WTC11 (cell line): ENCODE data around the gene RPS27A.

Experiments used
- ESRRA ChIP-seq: sonication (generic); formaldehyde crosslinking; IDR thresholded peaks from 2 replicates; pipeline ENCODE4 v1.8.1; 2022; ENCODE audit warnings: mild to moderate bottlenecking, missing genetic modification reagents, borderline replicate concordance
- JAZF1 ChIP-seq: fragments of 250-450 bp; sonication (Bioruptor Pico); IDR thresholded peaks from 2 replicates; pipeline ENCODE4 v1.9.0; 2021; ENCODE audit warnings: moderate library complexity, mild to moderate bottlenecking, inconsistent platforms
- NFYB ChIP-seq: sonication (generic); formaldehyde crosslinking; conservative IDR thresholded peaks from 2 replicates; pipeline ENCODE4 v1.8.0; 2022; ENCODE audit warnings: low read depth, missing genetic modification reagents
- RELA ChIP-seq: sonication (generic); formaldehyde crosslinking; IDR thresholded peaks from 2 replicates; pipeline ENCODE4 v1.8.1; 2022; ENCODE audit warnings: missing genetic modification reagents, mild to moderate bottlenecking, borderline replicate concordance
- TP53 ChIP-seq: sonication (generic); formaldehyde crosslinking; IDR thresholded peaks from 2 replicates; pipeline ENCODE4 v1.8.1; 2023; ENCODE audit warnings: mild to moderate bottlenecking, missing genetic modification reagents
- ZNF121 ChIP-seq: sonication (generic); formaldehyde crosslinking; IDR thresholded peaks from 2 replicates; pipeline ENCODE4 v1.8.0; 2023; ENCODE audit warnings: missing genetic modification reagents
- ZNF138 ChIP-seq: sonication (generic); formaldehyde crosslinking; conservative IDR thresholded peaks from 2 replicates; pipeline ENCODE4 v1.8.1; 2022; ENCODE audit warnings: mild to moderate bottlenecking, moderate library complexity, missing genetic modification reagents
- ZNF232 ChIP-seq: sonication (generic); formaldehyde crosslinking; IDR thresholded peaks from 2 replicates; pipeline ENCODE4 v1.8.0; 2022; ENCODE audit warnings: mild to moderate bottlenecking, missing genetic modification reagents
- ZNF423 ChIP-seq: fragments of 250-450 bp; sonication (Bioruptor Pico); IDR thresholded peaks from 2 replicates; pipeline ENCODE4 v2.1.2; 2022; ENCODE audit warnings: mild to moderate bottlenecking, moderate library complexity
- TF ChIP-seq, protein P1 (sequence below): fragments of 200-600 bp; IDR thresholded peaks from 2 replicates; pipeline ENCODE4 v1.8.0; 2022; ENCODE audit warnings: antibody characterized with exemption
- TF ChIP-seq, protein P2 (sequence below): sonication (generic); formaldehyde crosslinking; IDR thresholded peaks from 2 replicates; pipeline ENCODE4 v1.8.1; 2023; ENCODE audit warnings: mild to moderate bottlenecking, missing genetic modification reagents, moderate library complexity
- TF ChIP-seq, protein P3 (sequence below): sonication (generic); formaldehyde crosslinking; IDR thresholded peaks from 2 replicates; pipeline ENCODE4 v1.8.1; 2023; ENCODE audit warnings: mild to moderate bottlenecking, missing genetic modification reagents, moderate library complexity

DNA sequence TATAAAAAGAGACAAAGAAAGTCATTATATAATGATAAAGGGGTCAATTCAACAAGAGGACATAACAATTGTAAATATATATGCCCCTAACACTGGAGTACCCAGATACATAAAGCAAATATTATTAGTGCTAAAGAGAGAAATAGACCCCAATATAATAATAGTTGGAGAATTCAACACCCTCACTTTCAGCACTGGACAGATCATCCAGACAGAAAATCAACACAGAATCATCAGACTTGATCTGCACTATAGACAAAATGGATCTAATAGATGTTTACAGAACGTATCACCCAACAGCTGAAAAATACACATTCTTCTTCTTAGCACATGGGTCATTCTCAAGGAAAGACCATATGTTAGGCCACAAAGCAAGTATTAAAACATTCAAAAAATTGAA lies 32.1 kb upstream of the RPS27A start:
- TF ChIP-seq, protein P1, sequence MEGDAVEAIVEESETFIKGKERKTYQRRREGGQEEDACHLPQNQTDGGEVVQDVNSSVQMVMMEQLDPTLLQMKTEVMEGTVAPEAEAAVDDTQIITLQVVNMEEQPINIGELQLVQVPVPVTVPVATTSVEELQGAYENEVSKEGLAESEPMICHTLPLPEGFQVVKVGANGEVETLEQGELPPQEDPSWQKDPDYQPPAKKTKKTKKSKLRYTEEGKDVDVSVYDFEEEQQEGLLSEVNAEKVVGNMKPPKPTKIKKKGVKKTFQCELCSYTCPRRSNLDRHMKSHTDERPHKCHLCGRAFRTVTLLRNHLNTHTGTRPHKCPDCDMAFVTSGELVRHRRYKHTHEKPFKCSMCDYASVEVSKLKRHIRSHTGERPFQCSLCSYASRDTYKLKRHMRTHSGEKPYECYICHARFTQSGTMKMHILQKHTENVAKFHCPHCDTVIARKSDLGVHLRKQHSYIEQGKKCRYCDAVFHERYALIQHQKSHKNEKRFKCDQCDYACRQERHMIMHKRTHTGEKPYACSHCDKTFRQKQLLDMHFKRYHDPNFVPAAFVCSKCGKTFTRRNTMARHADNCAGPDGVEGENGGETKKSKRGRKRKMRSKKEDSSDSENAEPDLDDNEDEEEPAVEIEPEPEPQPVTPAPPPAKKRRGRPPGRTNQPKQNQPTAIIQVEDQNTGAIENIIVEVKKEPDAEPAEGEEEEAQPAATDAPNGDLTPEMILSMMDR = no peak
- TF ChIP-seq RELA (CRISPR knock-in tag) (no peak), NFYB (no peak), ESRRA (CRISPR knock-in tag) (no peak), ZNF232 (no peak), JAZF1 (CRISPR knock-in tag) (no peak), ZNF423 (CRISPR knock-in tag) (no peak), ZNF121 (CRISPR knock-in tag) (no peak), TP53 (CRISPR knock-in tag) (no peak), ZNF138 (CRISPR knock-in tag) (no peak)
- TF ChIP-seq, protein P2, sequence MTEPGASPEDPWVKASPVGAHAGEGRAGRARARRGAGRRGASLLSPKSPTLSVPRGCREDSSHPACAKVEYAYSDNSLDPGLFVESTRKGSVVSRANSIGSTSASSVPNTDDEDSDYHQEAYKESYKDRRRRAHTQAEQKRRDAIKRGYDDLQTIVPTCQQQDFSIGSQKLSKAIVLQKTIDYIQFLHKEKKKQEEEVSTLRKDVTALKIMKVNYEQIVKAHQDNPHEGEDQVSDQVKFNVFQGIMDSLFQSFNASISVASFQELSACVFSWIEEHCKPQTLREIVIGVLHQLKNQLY (CRISPR knock-in tag) = no peak
- TF ChIP-seq, protein P3, sequence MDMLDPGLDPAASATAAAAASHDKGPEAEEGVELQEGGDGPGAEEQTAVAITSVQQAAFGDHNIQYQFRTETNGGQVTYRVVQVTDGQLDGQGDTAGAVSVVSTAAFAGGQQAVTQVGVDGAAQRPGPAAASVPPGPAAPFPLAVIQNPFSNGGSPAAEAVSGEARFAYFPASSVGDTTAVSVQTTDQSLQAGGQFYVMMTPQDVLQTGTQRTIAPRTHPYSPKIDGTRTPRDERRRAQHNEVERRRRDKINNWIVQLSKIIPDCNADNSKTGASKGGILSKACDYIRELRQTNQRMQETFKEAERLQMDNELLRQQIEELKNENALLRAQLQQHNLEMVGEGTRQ (CRISPR knock-in tag) = no peak
